Sigmoid colon (tissue), 7 donors: ENCODE data around the gene LIPF. TPM values are rescaled to one million over a fixed set of nuclear protein-coding genes. Genes with fewer than 3 reads are reported as not detected.

Experiments used
- DNase-seq: peaks from one replicate; pipeline ENCODE4 v3.0.0-alpha.2; 2019
- H3K27ac ChIP-seq, 4 donors: fragments of 200-600 bp; sonication (generic); one replicate each; pipeline ENCODE4 v1.5.1; 2016 to 2019; ENCODE audit warnings: mild to moderate bottlenecking in 1 of 4
- H3K27me3 ChIP-seq, 3 donors: fragments of 200-600 bp; sonication (generic); one replicate each; pipeline ENCODE4 v1.5.1; 2019; ENCODE audit warnings: mild to moderate bottlenecking in 1 of 3
- H3K36me3 ChIP-seq, 4 donors: fragments of 200-600 bp; sonication (generic); one replicate each; pipeline ENCODE4 v1.5.1; 2016 to 2019
- H3K4me1 ChIP-seq, 4 donors: fragments of 200-600 bp; sonication (generic); one replicate each; pipeline ENCODE4 v1.5.1; 2017 to 2019
- H3K4me3 ChIP-seq, 4 donors: fragments of 200-600 bp; sonication (generic); one replicate each; pipeline ENCODE4 v1.5.1; 2017 to 2019; ENCODE audit warnings: mild to moderate bottlenecking in 2 of 4, moderate library complexity in 1 of 4
- H3K9me3 ChIP-seq, 4 donors: fragments of 200-600 bp in 3 of 4; sonication (generic) in 3 of 4; one replicate each; pipeline versions ENCODE4 v1.5.1 to v1.6.1; 2013 to 2019
- EP300 ChIP-seq, 4 donors: sonication (generic); formaldehyde crosslinking; IDR thresholded peaks; one replicate each; pipeline ENCODE4 v1.6.1; 2017; ENCODE audit warnings: antibody characterized with exemption in 4 of 4
- POLR2A ChIP-seq, 2 donors: fragments of 450-650 bp; IDR thresholded peaks; one replicate each; pipeline ENCODE4 v1.6.1; 2016; ENCODE audit warnings: antibody characterized with exemption in 2 of 2, mild to moderate bottlenecking in 2 of 2, moderate library complexity in 2 of 2
- POLR2AphosphoS5 ChIP-seq, 4 donors: sonication (generic); formaldehyde crosslinking; IDR thresholded peaks; one replicate each; pipeline ENCODE4 v1.6.1; 2017; ENCODE audit warnings: antibody characterized with exemption in 4 of 4
- WGBS, 2 donors: extraction: QIAGEN DNeasy Blood & Tissue Kit; methylation state at CpG; one replicate each; pipeline ENCODE4 v1.1.7; 2013; 5-methylcytosine and 5-hydroxymethylcytosine counted together
- intact Hi-C: fragments of 100-400 bp; cut with DNase I; formaldehyde crosslinking; loops from one replicate; pipeline ENCODE4 v1.15.1; 2023
- polyA plus RNA-seq, 3 donors: library from polyadenylated mRNA; stranded (reverse); fragments of 200-250 nt; gene quantifications; one replicate each; pipeline ENCODE4 v1.2.3, GENCODE V29; 2013
- total RNA-seq, 4 donors: library from RNA; depleted of rRNA; stranded (reverse); fragments of >200 nt; gene quantifications; one replicate each; pipeline ENCODE4 v1.1.0, GENCODE V29; 2016
- TF ChIP-seq, protein P1 (sequence below), 4 experiments: fragments of 450-650 bp in 3 of 4; fragments of 200-600 bp in 1 of 4; IDR thresholded peaks; one replicate each; pipeline ENCODE4 v1.5.1; 2016 to 2019; ENCODE audit warnings: antibody characterized with exemption in 4 of 4, mild to moderate bottlenecking in 3 of 4, moderate library complexity in 2 of 4
- donor health status: healthy with polysubstance abuse.
- donor health status: Bipolar disorder and iron deficiency.
- donor health status: healthy.

Gene LIPF
- total and polyA plus RNA-seq, 7 donors, result 0.36 to 9.6 (median 4.6) TPM; not detected in 4

DNA sequence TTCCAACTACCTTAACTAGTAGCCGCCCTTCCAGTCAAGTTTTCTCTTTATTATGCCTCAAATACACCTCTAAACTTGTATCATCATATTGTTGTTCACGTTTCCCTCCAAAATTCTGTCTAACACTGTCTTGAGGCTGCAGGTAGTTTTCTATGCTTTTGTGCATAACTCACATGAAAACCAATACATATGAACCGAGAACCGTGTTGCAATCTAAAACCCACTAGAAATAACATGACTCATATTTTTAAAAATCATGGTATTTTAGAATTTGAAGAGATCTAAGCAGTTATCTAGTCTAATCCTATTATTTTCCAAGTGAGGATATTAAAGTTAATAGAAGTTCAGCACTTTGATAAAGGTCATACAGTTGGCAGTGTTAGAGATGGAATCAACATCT lies 18.2 kb downstream of the LIPF start:
- no peaks in the 10 kb centered on the region for H3K9me3 ChIP-seq
- H3K4me3 ChIP-seq, result no peak overlapping the region
- H3K27me3 ChIP-seq, result no peaks in the 10 kb centered on the region
- H3K4me1 ChIP-seq, result no peaks in the 10 kb centered on the region
- no peak overlapping the region for H3K27ac ChIP-seq
- WGBS, 2 donors, result 90 to 92% methylated on average over 4 of the region's 4 CpGs
- no peak for DNase-seq
- TF ChIP-seq, protein P1, sequence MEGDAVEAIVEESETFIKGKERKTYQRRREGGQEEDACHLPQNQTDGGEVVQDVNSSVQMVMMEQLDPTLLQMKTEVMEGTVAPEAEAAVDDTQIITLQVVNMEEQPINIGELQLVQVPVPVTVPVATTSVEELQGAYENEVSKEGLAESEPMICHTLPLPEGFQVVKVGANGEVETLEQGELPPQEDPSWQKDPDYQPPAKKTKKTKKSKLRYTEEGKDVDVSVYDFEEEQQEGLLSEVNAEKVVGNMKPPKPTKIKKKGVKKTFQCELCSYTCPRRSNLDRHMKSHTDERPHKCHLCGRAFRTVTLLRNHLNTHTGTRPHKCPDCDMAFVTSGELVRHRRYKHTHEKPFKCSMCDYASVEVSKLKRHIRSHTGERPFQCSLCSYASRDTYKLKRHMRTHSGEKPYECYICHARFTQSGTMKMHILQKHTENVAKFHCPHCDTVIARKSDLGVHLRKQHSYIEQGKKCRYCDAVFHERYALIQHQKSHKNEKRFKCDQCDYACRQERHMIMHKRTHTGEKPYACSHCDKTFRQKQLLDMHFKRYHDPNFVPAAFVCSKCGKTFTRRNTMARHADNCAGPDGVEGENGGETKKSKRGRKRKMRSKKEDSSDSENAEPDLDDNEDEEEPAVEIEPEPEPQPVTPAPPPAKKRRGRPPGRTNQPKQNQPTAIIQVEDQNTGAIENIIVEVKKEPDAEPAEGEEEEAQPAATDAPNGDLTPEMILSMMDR (IDR thresholded peaks at IDR 0.05), result no peak
- TF ChIP-seq EP300 (IDR thresholded peaks at IDR 0.05) (no peak), POLR2A (IDR thresholded peaks at IDR 0.05) (no peak), POLR2AphosphoS5 (IDR thresholded peaks at IDR 0.05) (no peak)
- no peaks in the 10 kb centered on the region for H3K36me3 ChIP-seq
- intact Hi-C loops, result no loop called here

DNA sequence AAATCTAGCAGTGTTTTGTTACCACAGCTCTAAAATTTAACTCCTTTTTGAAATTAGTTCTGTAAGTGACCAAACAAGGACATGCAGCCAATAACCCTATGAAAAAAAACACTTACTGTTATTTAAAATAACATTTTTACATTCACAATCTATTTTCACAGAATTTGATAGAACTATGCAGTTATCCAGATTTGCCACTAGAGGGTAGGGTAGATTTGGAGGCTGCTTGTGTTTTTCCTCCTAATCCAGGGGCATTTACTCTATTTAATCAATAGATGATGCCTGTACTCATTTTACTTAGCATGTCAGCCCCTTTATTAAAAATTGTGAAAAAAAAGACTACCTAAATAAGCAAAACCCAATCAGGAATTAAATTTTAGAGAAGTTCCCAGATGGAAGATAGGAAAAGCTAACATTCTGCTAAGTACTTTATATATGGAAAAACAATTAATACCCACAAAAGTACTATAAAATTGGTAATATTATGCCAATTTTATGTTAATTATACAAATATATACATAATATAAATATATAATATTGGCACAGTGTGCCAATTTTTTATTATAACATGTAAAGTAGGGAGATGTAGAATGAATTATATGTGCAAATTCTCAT lies 23.7 kb downstream of the LIPF start:
- H3K4me3 ChIP-seq, result no peak overlapping the region
- intact Hi-C loops, result no loop called here
- no peak overlapping the region for H3K27ac ChIP-seq
- no peaks in the 10 kb centered on the region for H3K9me3 ChIP-seq
- no peak for DNase-seq
- TF ChIP-seq POLR2A (IDR thresholded peaks at IDR 0.05), result no peak
- TF ChIP-seq, protein P1 (IDR thresholded peaks at IDR 0.05), result peak in 3 of 4 experiments; percentile 30 to 55 (median 45)
- no peak for TF ChIP-seq POLR2AphosphoS5 (IDR thresholded peaks at IDR 0.05)
- TF ChIP-seq EP300 (IDR thresholded peaks at IDR 0.05), result no peak
- H3K36me3 ChIP-seq, result no peaks in the 10 kb centered on the region
- no peaks in the 10 kb centered on the region for H3K27me3 ChIP-seq
- no peaks in the 10 kb centered on the region for H3K4me1 ChIP-seq

GRCh38 chr10:88689366-88689765 lies 25.1 kb downstream of the LIPF start:
- intact Hi-C loops, result no loop called here
- DNase-seq, result no peak
- Histone ChIP-seq H3K4me1 (no peaks in the 10 kb centered on the region), H3K9me3 (no peaks in the 10 kb centered on the region), H3K27me3 (no peaks in the 10 kb centered on the region), H3K27ac (no peak overlapping the region), H3K36me3 (no peaks in the 10 kb centered on the region), H3K4me3 (no peak overlapping the region)
- TF ChIP-seq EP300 (IDR thresholded peaks at IDR 0.05), result no peak
- TF ChIP-seq, protein P1 (IDR thresholded peaks at IDR 0.05), result no peak
- no peak for TF ChIP-seq POLR2A (IDR thresholded peaks at IDR 0.05)
- TF ChIP-seq POLR2AphosphoS5 (IDR thresholded peaks at IDR 0.05), result no peak
- 97 to 98% methylated on average over 6 of the region's 6 CpGs for WGBS, 2 donors

GRCh38 chr10:88693392-88694020 lies 29.3 kb downstream of the LIPF start:
- WGBS, 2 donors, result 45 to 62% methylated on average over 4 of the region's 4 CpGs
- DNase-seq, result no peak
- Histone ChIP-seq H3K27ac (no peak overlapping the region), H3K4me3 (no peak overlapping the region), H3K9me3 (no peaks in the 10 kb centered on the region), H3K36me3 (no peaks in the 10 kb centered on the region), H3K27me3 (no peaks in the 10 kb centered on the region), H3K4me1 (no peaks in the 10 kb centered on the region)
- intact Hi-C loops, result no loop called here
- TF ChIP-seq EP300 (IDR thresholded peaks at IDR 0.05), result no peak
- no peak for TF ChIP-seq POLR2A (IDR thresholded peaks at IDR 0.05)
- TF ChIP-seq POLR2AphosphoS5 (IDR thresholded peaks at IDR 0.05), result no peak
- TF ChIP-seq, protein P1 (IDR thresholded peaks at IDR 0.05), result no peak
